H54 (cell line): ENCODE measurements around the gene TMEM72.

Experiments used
- DNase-seq: peaks from one replicate; pipeline ENCODE4 v3.0.0; 2011; ENCODE audit warnings: low spot score, mixed read lengths; ENCODE audit not compliant: insufficient read length
- FAIRE-seq: peaks from 3 replicates; lab custom pipeline; 2011; peaks lifted over from hg19 to GRCh38; lab: Jason Lieb, UNC
- POLR2A ChIP-seq: IDR thresholded peaks from 2 replicates; pipeline ENCODE4 v1.6.1; 2011; ENCODE audit warnings: low read depth, mild to moderate bottlenecking, low read length

TMEM72 gene

DNA sequence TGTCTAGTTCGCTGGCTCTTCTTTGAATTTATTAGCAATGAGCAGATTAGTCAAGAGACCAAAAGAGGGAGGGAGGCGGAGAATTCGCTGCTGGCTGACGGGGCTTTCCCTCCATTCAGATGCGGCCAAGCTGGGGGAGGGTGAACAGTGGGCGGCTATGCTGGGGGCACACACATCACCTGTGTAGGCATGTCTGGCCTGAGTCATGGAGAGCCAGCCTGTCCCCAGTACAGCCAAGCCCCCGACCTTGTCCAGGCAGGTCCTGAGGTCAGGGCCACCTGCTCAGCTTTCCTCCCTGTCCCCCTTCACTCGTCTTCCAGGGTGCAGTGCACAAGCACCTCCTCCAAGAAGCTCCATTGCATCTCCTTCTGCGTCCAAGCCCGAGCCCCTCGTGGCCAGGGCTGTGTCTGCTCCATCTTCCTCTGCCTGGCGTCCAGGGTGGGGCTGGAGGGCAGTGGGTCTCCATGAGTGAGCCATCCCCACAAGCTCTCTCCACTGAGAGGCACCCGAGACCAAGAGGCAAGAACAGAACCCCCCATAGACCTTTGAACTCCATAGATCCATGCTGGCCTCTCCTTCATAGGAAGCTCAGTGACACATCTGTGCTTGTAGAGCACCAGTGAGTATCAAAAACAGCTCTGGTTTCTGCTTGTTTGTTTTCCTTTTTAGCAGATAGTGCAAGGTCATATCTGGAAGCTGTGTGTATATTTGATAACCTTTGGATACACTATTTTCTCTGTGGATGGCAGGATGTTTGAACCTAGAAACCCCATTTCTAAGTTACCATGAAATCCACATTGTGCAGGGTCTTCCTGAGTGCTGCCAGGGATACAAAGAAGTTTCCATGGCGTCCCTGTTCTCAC, 69.4 kb downstream of the TMEM72 start:
- DNase-seq = no peak
- TF ChIP-seq POLR2A = no peak
- no peak for FAIRE-seq

DNA sequence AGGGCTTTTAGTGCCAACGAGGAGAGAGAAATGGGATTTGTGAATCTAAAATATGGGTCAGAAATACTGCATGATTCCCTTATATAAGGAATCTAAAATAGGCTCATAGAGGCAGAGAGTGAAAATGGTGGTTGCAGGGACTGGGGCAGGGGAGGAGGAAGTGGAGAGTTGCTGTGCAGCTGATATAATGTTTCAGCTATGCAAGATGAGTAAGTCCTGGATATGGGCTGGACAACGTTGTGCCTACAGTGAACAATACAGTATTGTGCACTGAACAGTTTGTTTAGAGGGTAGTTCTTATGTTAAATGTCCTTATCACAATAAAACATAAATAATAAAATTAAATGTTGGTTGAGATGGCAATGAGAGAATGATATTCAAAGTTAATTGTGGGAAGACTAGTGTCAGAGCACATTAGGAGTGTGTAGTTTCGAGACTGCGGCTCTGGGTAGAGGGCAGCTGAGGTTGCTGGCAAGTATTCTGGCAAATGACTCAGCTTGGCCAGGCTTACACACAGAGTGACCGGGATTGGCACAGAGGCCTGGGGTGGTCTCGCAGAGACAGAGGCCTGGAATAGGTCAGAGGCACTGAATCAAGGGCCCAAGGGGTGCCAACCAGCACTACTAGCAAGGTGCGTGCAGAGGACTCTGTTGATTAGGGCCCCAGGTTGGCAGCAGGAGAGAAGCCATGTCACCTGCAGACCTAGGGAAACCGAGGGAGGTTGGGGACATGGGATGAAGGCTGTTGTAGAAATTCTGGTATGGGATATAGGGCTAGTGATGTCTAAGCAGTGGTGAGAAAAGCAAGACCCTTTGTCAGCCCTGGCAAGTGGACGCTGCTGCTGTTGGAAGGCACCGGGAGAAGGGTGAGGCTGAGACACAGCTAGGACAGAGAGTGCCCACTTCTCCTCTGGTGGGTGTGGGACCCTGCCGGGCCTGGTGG, 70.3 kb downstream of the TMEM72 start:
- 0 out of 2 replicates have a peak, but pooled peaks have one; percentile 1 for TF ChIP-seq POLR2A
- FAIRE-seq = no peak
- peak; percentile 73 for DNase-seq

DNA sequence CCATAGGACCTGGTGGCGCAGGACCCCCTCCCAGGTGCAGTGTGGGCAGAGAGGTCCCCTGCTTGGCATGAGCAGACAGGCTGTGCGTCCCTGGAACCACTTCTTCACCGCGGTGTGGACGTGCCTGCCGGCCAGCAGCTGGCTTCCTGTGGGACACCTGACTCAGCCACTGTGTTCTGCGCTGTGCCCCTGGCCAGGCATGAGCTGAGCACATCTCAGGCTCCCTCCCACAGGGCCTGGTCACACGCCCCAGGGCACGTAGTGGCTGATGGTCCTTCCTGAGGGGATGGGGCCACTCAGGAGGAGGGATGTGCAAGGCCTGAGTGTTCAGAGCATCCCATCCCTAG, 71.0 kb downstream of the TMEM72 start:
- FAIRE-seq = peak; percentile 52
- peak; percentile 31; the same call in 1 of the 2 replicates for TF ChIP-seq POLR2A
- DNase-seq = peak; percentile 87

DNA sequence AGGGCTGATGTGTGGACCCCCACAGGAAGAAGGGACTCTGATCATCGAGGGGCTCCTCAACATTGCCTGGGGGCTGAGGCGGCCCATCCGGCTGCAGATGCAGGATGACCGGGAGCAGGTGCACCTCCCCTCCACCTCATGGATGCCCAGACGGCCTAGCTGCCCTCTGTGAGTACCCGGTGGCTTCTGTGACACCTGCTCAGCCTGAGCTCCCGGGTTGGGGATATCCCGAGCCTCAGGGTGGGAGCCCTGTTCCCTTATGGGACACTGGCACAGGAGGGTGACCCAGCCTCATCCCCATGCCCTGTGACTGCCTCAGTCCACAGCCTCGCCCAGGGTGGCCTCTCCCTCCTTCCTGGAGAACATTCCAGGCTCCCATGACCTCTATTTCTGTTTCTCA, 71.4 kb downstream of the TMEM72 start:
- FAIRE-seq (no peak), DNase-seq (no peak)
- no peak for TF ChIP-seq POLR2A

DNA sequence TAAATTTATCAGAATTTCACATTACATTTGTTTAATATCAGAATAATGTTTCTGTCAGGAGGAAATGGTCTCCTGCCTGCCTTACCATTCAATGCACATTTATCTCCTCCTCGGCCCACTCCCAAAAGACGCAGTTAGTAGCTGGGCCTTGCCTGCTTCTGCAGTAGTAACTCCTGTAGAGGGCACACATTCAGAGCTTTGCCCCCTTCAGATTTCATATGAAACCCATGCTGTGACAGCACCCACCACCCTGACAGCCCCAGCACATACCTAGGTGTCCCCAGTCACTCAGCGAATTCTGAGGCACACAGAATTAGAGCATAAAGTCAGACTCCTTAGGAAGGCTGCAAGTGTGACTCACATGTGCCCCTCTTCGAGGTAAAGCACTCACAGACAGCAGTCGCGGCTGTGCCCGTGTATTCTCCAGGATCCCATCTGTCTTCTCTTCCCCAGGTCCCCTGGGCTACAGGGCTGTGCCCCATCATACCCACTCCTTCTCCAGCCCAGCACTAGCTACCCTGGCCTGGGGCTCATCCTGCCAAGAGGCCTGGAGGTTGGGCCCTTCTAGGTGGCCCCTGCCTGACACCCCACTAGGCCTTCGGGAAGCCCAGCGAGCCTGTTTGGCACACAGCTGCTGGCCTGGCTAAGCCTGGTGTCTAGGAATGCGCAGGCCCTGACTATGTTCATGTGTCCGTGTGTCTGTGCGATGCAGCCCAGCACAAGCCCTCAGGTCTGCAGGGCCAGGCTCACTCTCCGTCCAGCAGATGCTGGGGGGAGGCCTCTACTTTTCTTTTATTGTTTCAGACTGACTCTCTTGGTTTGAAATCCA, 72.1 kb downstream of the TMEM72 start:
- FAIRE-seq (no peak), DNase-seq (no peak)

DNA sequence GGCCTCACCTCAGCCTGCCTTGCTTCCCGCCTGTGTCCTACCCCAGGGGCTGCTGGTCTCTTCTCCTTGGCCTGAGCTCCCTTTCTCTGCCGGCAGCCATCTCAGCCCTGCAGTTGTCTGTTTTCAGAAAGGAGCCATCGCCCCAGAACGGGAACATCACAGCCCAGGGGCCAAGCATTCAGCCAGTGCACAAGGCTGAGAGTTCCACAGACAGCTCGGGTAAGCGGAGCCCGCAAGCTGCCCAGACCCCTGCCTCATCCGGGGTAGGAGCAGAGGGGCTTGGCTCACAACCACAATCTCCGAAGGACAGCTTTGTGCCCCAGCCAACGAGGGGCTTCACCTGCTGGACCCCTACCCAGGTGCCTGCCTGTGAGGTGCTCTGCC, 72.8 kb downstream of the TMEM72 start:
- no peak for TF ChIP-seq POLR2A
- no peak for FAIRE-seq
- no peak for DNase-seq

More for the DNA sequence above, 72.1 kb downstream of the TMEM72 start:
- TF ChIP-seq POLR2A = no peak

DNA sequence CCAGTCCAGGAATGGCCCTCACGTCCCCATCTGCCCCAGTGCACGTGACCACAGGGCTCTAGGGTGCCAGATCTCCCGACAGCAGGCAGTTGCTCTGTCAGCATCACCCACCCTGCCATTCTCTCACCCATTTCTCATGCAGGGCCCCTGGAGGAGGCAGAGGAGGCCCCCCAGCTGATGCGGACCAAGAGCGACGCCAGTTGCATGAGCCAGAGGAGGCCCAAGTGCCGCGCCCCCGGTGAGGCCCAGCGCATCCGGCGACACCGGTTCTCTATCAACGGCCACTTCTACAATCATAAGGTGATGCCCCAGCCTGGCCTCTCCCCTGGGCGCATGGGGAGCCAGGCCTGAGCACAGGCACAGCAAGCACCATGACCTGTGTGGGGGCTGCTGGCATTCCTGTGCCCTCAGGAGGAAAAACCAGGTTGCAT, 73.5 kb downstream of the TMEM72 start:
- DNase-seq (no peak), FAIRE-seq (no peak)
- TF ChIP-seq POLR2A = no peak

DNA sequence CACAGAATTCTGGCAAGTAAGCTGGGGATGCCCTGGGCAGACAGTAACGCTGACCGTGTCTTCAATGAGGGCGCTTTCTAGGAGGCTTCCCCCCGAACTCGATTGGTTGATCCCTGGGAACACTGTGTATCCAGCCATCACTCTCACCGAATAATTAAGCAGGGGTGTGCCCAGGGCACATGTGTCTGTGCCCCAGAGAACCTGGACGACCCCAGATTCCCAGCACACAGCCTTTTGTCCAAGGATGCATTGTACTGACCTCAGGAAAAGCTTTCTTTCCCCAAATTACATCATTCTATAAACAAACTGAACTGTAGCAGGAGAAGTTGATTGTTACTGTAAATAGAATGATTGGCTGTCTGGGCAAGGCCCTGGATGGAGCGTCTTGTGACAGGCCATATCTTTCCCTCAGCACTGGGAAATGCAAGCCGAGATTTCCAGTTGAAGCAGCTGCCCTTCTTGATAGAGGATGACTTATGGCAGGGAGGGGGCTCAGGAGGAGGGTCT, 74.1 kb downstream of the TMEM72 start:
- TF ChIP-seq POLR2A = no peak
- no peak for FAIRE-seq
- DNase-seq = no peak

DNA sequence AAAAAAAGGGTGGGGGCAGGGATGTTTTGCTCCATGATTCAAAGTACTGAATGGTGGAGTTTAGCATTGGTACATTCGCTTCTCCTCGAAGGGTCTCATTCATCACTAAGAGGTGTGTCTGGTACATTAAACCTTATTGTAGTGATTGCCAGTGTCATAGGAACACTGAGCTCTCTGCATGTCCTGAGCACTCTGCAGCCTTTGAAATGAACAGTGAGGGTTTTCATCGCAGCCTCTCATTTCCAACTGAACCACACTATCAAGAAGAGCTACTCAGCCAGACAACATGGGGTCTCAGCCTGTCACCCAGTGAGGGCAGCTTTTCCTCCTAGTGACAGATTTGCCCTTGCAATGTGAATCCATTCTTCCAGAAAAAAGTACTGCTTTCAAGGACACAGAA, 75.0 kb downstream of the TMEM72 start:
- no peak for FAIRE-seq
- TF ChIP-seq POLR2A = no peak
- DNase-seq = no peak
